ENCODE results near the gene KIF5C.

The KIF5C gene

GRCh38 chr2:148990968-148991367 is 115.9 kb downstream of the KIF5C start:
- no peak for DNase-seq (ENCODE audit: low read depth)

- DNase-seq (ENCODE audit: low read depth) = no peak
Observed at GRCh38 chr2:148992448-148992847, 117.4 kb downstream of the KIF5C start.

- DNase-seq (ENCODE audit: low read depth) = no peak
Observed at GRCh38 chr2:148993351-148993750, 118.3 kb downstream of the KIF5C start.

- no peak for DNase-seq (ENCODE audit: low read depth)
Observed at GRCh38 chr2:148994341-148994740, 119.3 kb downstream of the KIF5C start.

- DNase-seq (ENCODE audit: low read depth) = no peak
Observed at GRCh38 chr2:148996805-148997204, 121.8 kb downstream of the KIF5C start.

GRCh38 chr2:148998165-148998830 is 123.3 kb downstream of the KIF5C start:
- no peak for DNase-seq (ENCODE audit: low read depth)

- DNase-seq (ENCODE audit: low read depth) = no peak
Observed at GRCh38 chr2:148998831-148999200, 123.8 kb downstream of the KIF5C start.

GRCh38 chr2:148999451-148999921 is 124.5 kb downstream of the KIF5C start:
- no peak for DNase-seq (ENCODE audit: low read depth)

- DNase-seq (ENCODE audit: low read depth) = no peak
Observed at GRCh38 chr2:149000158-149000938, 125.3 kb downstream of the KIF5C start.

GRCh38 chr2:149001496-149001895 is 126.5 kb downstream of the KIF5C start:
- no peak for DNase-seq (ENCODE audit: low read depth)

GRCh38 chr2:149002378-149002890 is 127.4 kb downstream of the KIF5C start:
- no peak for DNase-seq (ENCODE audit: low read depth)

- no peak for DNase-seq (ENCODE audit: low read depth)
Observed at GRCh38 chr2:149002891-149003740, 128.1 kb downstream of the KIF5C start.

GRCh38 chr2:149004836-149005235 is 129.8 kb downstream of the KIF5C start:
- no peak for DNase-seq (ENCODE audit: low read depth)

- DNase-seq (ENCODE audit: low read depth) = no peak
Observed at GRCh38 chr2:149005471-149006077, 130.5 kb downstream of the KIF5C start.

GRCh38 chr2:149006883-149007543 is 132.0 kb downstream of the KIF5C start:
- no peak for DNase-seq (ENCODE audit: low read depth)

- no peak for DNase-seq (ENCODE audit: low read depth)
Observed at GRCh38 chr2:149008381-149008780, 133.4 kb downstream of the KIF5C start.

- no peak for DNase-seq (ENCODE audit: low read depth)
Observed at GRCh38 chr2:149009576-149010461, 134.8 kb downstream of the KIF5C start.

- DNase-seq (ENCODE audit: low read depth) = no peak
Observed at GRCh38 chr2:149012545-149012944, 137.5 kb downstream of the KIF5C start.

- no peak for DNase-seq (ENCODE audit: low read depth)
Observed at GRCh38 chr2:149015501-149015900, 140.5 kb downstream of the KIF5C start.

GRCh38 chr2:149015926-149016563 is 141.0 kb downstream of the KIF5C start:
- no peak for DNase-seq (ENCODE audit: low read depth)

Measured in fibroblast of the conjunctiva (primary cell).